GM12878 (cell line): ENCODE data around the gene ADGRE2. TPM values are rescaled to one million over a fixed set of nuclear protein-coding genes. Genes with fewer than 3 reads are reported as not detected.
A peak's percentile ranks its signal among the peaks of the same experiment; 100 is the strongest.
"Not testable (repeated sequence)": the region's sequence is repeated elsewhere in the genome, so short reads cannot be mapped to it uniquely, and the experiment has no call there.

Experiments used
- ATAC-seq: fragments of 200-7000 bp; cut with Tn5 transposase; 3 replicates; pipeline ENCODE4 v1.9.1; 2020; ENCODE audit warnings: mild to moderate bottlenecking, moderate library complexity
- BruUV-seq: library from RNA; stranded (reverse); fragments of 400-500 nt; replicated peaks from 2 replicates; lab custom pipeline; 2021; lab: Mats Ljungman, UMichigan
- CTCF ChIA-PET: fragments of 300-600 bp; sonication (Branson Sonifier 250); formaldehyde crosslinking; extraction: SDS; loops from one replicate; lab custom pipeline; 2021; ENCODE audit warnings: inconsistent platforms; lab: Yijun Ruan, JAX
- POLR2A ChIA-PET: fragments of 350-600 bp; formaldehyde crosslinking; extraction: SDS; loops from one replicate; lab custom pipeline; 2021; ENCODE audit warnings: inconsistent platforms; lab: Charles Lee
- RAD21 ChIA-PET: fragments of 300-600 bp; sonication (Branson Sonifier 250); formaldehyde crosslinking; loops from one replicate; lab custom pipeline; 2023; ENCODE audit warnings: antibody characterized with exemption; ENCODE audit not compliant: unreplicated experiment; lab: Charles Lee
- SMC1A ChIA-PET: fragments of 300-600 bp; sonication (Branson Sonifier 250); formaldehyde crosslinking; loops from one replicate; lab custom pipeline; 2023; ENCODE audit not compliant: unreplicated experiment, uncharacterized antibody; lab: Charles Lee
- DNase-seq: peaks from one replicate; pipeline ENCODE4 v3.0.0-alpha.2; 2011; ENCODE audit warnings: low read depth, low spot score
- FAIRE-seq: peaks from 3 replicates; lab custom pipeline; 2011; peaks lifted over from hg19 to GRCh38; lab: Jason Lieb, UNC
- H2AFZ ChIP-seq: 2 replicates; pipeline ENCODE4 v1.6.0; 2011; ENCODE audit warnings: low read depth, low read length, control low read depth; ENCODE audit not compliant: control insufficient read depth
- H3K27ac ChIP-seq: 2 replicates; pipeline ENCODE4 v1.5.1; 2011; ENCODE audit warnings: control low read depth; ENCODE audit not compliant: control insufficient read depth, insufficient read depth
- H3K27me3 ChIP-seq, 2 experiments: replicated peaks in 1 of 2; 2 replicates each; pipeline versions ENCODE4 v1.6.0 to v1.6.1; 2011; ENCODE audit warnings: low read length in 1 of 2; ENCODE audit not compliant: control insufficient read depth in 2 of 2, insufficient read depth in 2 of 2
- H3K36me3 ChIP-seq, 2 experiments: 2 replicates each; pipeline ENCODE4 v1.5.1; 2011; ENCODE audit warnings: low read length in 1 of 2; ENCODE audit not compliant: control insufficient read depth in 2 of 2, insufficient read depth in 2 of 2
- H3K4me1 ChIP-seq: 2 replicates; pipeline ENCODE4 v1.6.1; 2011; ENCODE audit warnings: mild to moderate bottlenecking, low read length, moderate library complexity, mixed read lengths; ENCODE audit not compliant: control insufficient read depth, insufficient read depth
- H3K4me2 ChIP-seq: 2 replicates; pipeline ENCODE4 v1.6.0; 2011; ENCODE audit warnings: control low read depth; ENCODE audit not compliant: control insufficient read depth, insufficient read depth
- H3K4me3 ChIP-seq: fragments of 200-600 bp; sonication (generic); 2 replicates; pipeline ENCODE4 v1.5.1; 2016
- H3K79me2 ChIP-seq: 2 replicates; pipeline ENCODE4 v1.6.0; 2011; ENCODE audit warnings: low read length; ENCODE audit not compliant: control insufficient read depth, insufficient read depth
- H3K9ac ChIP-seq: 2 replicates; pipeline ENCODE4 v1.8.0; 2011; ENCODE audit warnings: low read length, control low read depth, mixed read lengths; ENCODE audit not compliant: control insufficient read depth, insufficient read depth
- H3K9me3 ChIP-seq: replicated peaks from 3 replicates; pipeline ENCODE4 v1.5.1; 2011; ENCODE audit warnings: mild to moderate bottlenecking, low read length; ENCODE audit not compliant: control insufficient read depth, insufficient read depth
- H4K20me1 ChIP-seq: 2 replicates; pipeline ENCODE4 v1.6.0; 2011; ENCODE audit not compliant: control insufficient read depth, insufficient read depth
- CBFB ChIP-seq: IDR thresholded peaks from 2 replicates; pipeline ENCODE4 v1.6.1; 2016; ENCODE audit warnings: antibody characterized with exemption, low read depth
- EED ChIP-seq: sonication (generic); IDR thresholded peaks from 2 replicates; pipeline ENCODE4 v1.6.1; 2016; ENCODE audit warnings: antibody characterized with exemption, low read depth
- ETV6 ChIP-seq, 2 experiments: fragments of 450-650 bp in 1 of 2; IDR thresholded peaks in 1 of 2; conservative IDR thresholded peaks in 1 of 2; 2 replicates each; pipeline ENCODE4 v1.6.1; 2014; ENCODE audit warnings: antibody characterized with exemption in 1 of 2, borderline replicate concordance in 1 of 2, low read depth in 1 of 2, mild to moderate bottlenecking in 1 of 2, moderate library complexity in 1 of 2
- FOXM1 ChIP-seq: IDR thresholded peaks from 2 replicates; pipeline ENCODE4 v1.6.1; 2012; ENCODE audit warnings: low read depth, mild to moderate bottlenecking, inconsistent platforms, low read length, moderate library complexity
- IKZF1 ChIP-seq: fragments of 450-650 bp; conservative IDR thresholded peaks from 2 replicates; pipeline ENCODE4 v1.6.1; 2017; ENCODE audit warnings: antibody characterized with exemption, mild to moderate bottlenecking
- JUNB ChIP-seq: IDR thresholded peaks from 2 replicates; pipeline ENCODE4 v1.6.1; 2016; ENCODE audit warnings: antibody characterized with exemption, mild to moderate bottlenecking
- KDM1A ChIP-seq: fragments of 200-600 bp; sonication (generic); IDR thresholded peaks from 2 replicates; pipeline ENCODE4 v1.6.1; 2016; ENCODE audit warnings: borderline replicate concordance
- NFIC ChIP-seq: IDR thresholded peaks from 2 replicates; pipeline ENCODE4 v1.6.1; 2012; ENCODE audit warnings: low read depth, mild to moderate bottlenecking, inconsistent platforms, low read length, moderate library complexity
- RAD21 ChIP-seq: IDR thresholded peaks from 2 replicates; pipeline ENCODE4 v1.6.1; 2011; ENCODE audit warnings: mild to moderate bottlenecking, low read depth, low read length, moderate library complexity; ENCODE audit not compliant: insufficient read depth
- RUNX3 ChIP-seq: IDR thresholded peaks from 2 replicates; pipeline ENCODE4 v1.6.1; 2012; ENCODE audit warnings: low read length, inconsistent platforms
- TCF12 ChIP-seq: IDR thresholded peaks from 2 replicates; pipeline ENCODE4 v1.6.1; 2011; ENCODE audit warnings: low read depth, mild to moderate bottlenecking, low read length
- WGBS: methylation state at CpG from one replicate; pipeline ENCODE4 v1.1.6; 2016; ENCODE audit warnings: low lambda C conversion rate; ENCODE audit not compliant: insufficient replicate concordance, insufficient coverage; ENCODE audit errors: missing lambda C conversion rate; 5-methylcytosine and 5-hydroxymethylcytosine counted together
- in situ Hi-C: fragments of 300-500 bp; cut with MboI; formaldehyde crosslinking; loops from 9 replicates; pipeline ENCODE4 v1.14.3; 2018; ENCODE audit warnings: mixed read lengths
- intact Hi-C: fragments of 100-400 bp; cut with micrococcal nuclease; formaldehyde crosslinking; loops from one replicate; pipeline ENCODE4 v1.14.2; 2022; ENCODE audit not compliant: unreplicated experiment
- polyA plus RNA-seq, 11 experiments: library from polyadenylated mRNA; depleted of rRNA in 4 of 11; unstranded in 6 of 11; stranded (reverse) in 5 of 11; fragments of >200 nt; fragmentation: Nextera tagmentation in 4 of 11; fragmentation: Illumina TruSeq in 1 of 11; extraction: Ambion mirVana in 4 of 11; extraction: Trizol in 1 of 11; gene quantifications; 1 replicate in 1 of 11; 2 replicates in 10 of 11; pipeline versions ENCODE4 v1.2.1 to v1.2.3, GENCODE V29; 2011 to 2016; ENCODE audit warnings: inconsistent platforms in 2 of 11, missing spikeins in 2 of 11, low read depth in 1 of 11
- total RNA-seq, 4 experiments: library from RNA; depleted of rRNA in 3 of 4; stranded (reverse); fragments of >200 nt in 3 of 4; fragmentation: Illumina TruSeq in 1 of 4; extraction: Trizol in 1 of 4; gene quantifications; 2 replicates each; pipeline versions ENCODE4 v1.2.1 to v1.2.3, GENCODE V29; 2013 to 2021
- TF ChIP-seq, protein P1 (sequence below): IDR thresholded peaks from 2 replicates; pipeline ENCODE4 v1.6.1; 2011; ENCODE audit warnings: borderline replicate concordance, low read depth, mild to moderate bottlenecking, moderate library complexity, low read length; ENCODE audit not compliant: insufficient read depth, poor library complexity, severe bottlenecking

ADGRE2 gene
- total and polyA plus RNA-seq, 10 of the 15 experiments (the other 5 are each of a cell fraction or from before 2014, with no cell fraction given) = 0.15 to 12.7 (median 4.6) TPM

DNA sequence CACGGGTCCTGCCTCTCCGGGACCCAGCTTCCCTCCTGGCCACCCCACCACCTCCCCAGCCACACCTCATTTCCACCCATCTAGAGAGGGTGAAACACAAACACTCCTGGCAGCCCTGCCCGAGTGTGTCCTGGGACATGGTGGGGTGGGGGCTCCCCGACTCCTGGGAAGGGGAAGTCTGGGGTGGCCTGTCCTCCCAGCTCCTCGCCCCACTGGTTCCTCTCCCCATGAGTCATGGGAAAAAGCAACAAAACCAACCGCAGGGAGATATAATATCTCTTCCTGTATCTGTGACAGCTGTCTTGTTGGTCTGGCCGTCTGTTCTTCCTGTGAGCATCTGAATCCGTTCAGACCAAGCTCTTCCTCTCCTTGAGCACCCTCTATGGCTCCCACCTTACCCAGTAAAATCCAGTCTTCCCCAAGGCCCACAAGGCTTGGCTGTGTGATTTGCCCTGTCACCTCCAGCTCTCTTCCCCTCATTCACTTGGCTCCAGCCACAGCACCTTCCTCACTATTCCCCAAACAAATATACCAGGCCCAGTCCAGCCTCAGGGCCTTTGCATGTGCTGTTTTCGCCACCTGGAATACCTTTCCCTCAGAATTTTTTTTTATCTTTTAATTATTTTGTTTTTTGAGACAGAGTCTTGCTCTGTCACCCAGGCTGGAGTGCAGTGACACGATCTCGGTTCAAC is 6.9 kb upstream of the ADGRE2 start:
- H4K20me1 ChIP-seq, H3K36me3 ChIP-seq, BruUV-seq, H3K9ac ChIP-seq, H3K79me2 ChIP-seq, H3K27me3 ChIP-seq, FAIRE-seq, H3K9me3 ChIP-seq, RAD21 ChIA-PET, in situ Hi-C loops, H3K4me3 ChIP-seq: not testable (repeated sequence)
- intact Hi-C loops = loop anchor here (10.0 kb wide), 1 partner anchor 210 kb away; the partner anchor contains the start of gene NDUFB7
- ChIA-PET SMC1A (interaction anchor here (1.8 kb wide), 1 partner anchor 13 kb away, joined by 3 read pairs; no protein-coding TSS in a partner anchor), POLR2A (interaction anchor here (0.7 kb wide), 1 partner anchor 152 kb away, joined by 3 read pairs; no protein-coding TSS in a partner anchor), CTCF (interaction anchor here (0.7 to 1.5 kb wide), 8 partner anchors 16 to 229 kb away, joined by 3 to 7 read pairs (median 3); no protein-coding TSS in a partner anchor)
- Histone ChIP-seq H3K4me2 (peak overlapping the region; percentile 44), H3K27ac (peak overlapping the region; percentile 46; the same call in 1 of the 2 replicates), H2AFZ (peak overlapping the region; percentile 56), H3K4me1 (peaks cover 24% of the 10 kb centered on the region; the same call in 1 of the 2 replicates)
- 28% methylated on average over 9 of the region's 11 CpGs for WGBS
- peak; percentile 65 for ATAC-seq
- peak; percentile 38 for DNase-seq
- TF ChIP-seq JUNB (peak; percentile 30; the same call in 1 of the 2 replicates), RUNX3 (peak; percentile 85), TCF12 (0 out of 2 replicates have a peak, but pooled peaks have one; percentile 56), EED (peak; percentile 81), KDM1A (0 out of 2 replicates have a peak, but pooled peaks have one; percentile 29), IKZF1 (0 out of 2 replicates have a peak, but pooled peaks have one; percentile 0), RAD21 (0 out of 2 replicates have a peak, but pooled peaks have one; percentile 1), FOXM1 (peak; percentile 40; the same call in 1 of the 2 replicates), CBFB (peak; percentile 45; the same call in 1 of the 2 replicates), NFIC (peak; percentile 74), ETV6 (conservative IDR thresholded peaks at IDR 0.05 in 1 of 2, IDR thresholded peaks at IDR 0.05 in 1 of 2; ENCODE audit: borderline replicate concordance in 1 of 2, low read depth in 1 of 2) (peak in 1 of 2 experiments; percentile 20; a peak in 1 of 4 replicates)
- TF ChIP-seq, protein P1, sequence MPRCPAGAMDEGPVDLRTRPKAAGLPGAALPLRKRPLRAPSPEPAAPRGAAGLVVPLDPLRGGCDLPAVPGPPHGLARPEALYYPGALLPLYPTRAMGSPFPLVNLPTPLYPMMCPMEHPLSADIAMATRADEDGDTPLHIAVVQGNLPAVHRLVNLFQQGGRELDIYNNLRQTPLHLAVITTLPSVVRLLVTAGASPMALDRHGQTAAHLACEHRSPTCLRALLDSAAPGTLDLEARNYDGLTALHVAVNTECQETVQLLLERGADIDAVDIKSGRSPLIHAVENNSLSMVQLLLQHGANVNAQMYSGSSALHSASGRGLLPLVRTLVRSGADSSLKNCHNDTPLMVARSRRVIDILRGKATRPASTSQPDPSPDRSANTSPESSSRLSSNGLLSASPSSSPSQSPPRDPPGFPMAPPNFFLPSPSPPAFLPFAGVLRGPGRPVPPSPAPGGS = peak; percentile 36
